ENCODE measurements around the gene TPR. TPM values are rescaled to one million over a fixed set of nuclear protein-coding genes. Genes with fewer than 3 reads are reported as not detected.

Gene TPR
- total RNA-seq = 43.4 and 62.9 TPM in 2 replicates

DNA sequence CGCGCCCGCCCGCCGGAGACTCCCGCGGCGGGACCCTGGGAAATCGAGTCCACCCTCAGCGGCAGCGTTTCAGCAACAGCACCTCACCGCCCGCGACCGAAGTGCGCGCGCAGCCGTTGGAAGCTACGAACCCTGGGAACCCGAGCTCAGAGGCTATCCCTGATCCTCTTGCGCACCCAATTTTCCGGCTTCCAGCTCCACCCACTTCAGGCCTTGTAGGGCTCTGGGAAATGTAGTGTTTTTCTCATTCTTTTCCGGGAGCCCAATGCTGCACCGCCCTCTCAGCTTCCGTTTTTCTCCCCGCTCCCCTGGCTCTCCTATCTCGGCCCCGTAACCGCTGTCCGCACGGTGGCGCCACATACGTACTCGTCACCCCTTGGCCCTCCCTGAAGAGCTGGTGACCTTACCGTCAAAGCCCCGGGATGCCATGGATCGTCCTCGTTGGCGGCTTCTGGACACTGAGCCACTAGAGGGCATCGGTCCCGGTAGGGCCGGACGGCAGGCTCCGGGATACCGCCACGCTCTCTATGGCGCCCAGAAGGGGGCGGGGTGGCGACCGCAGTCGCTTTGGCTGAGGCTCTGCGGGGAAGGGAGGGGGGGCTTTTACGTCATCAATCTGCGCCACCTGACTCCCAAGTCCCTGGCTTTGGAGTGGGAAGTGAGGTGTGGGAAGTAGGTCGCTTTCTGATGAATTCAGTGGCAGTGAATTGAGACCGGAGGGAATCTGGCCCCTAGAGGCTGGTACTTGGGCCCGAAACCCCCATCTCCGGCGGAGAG, at the start of gene TPR, which contains the start of gene ODR4:
TPR (minus strand) TSS at position 102 of the 777 bp plus-strand sequence. CDS start 225 bp downstream, outside the sequence.
ODR4 (plus strand) TSS at position 687 of the 777 bp plus-strand sequence. CDS start 3,948 bp downstream, outside the sequence.

DNA sequence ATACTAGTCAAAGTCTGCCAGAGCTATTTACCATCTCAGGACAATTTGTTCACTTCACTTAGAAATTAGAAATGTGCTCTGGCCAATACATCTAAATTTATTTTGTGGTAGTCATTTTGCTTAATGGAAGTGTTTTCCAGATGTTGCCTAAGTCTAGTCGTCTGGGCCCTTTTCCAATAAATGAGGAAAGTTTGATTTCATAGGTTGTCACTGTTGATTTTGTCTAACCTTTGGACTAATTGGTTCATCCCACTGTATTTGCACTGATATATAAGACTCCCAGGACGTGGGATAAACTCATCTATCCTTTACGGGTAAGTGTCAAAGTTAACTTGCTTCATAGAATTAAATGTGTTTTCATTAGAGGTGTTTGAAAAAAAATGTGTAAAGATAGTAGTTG, 79.1 kb downstream of the TPR start, which contains the start of gene PRG4:
PRG4 (plus strand) TSS at position 300 of the 400 bp plus-strand sequence.

Other genes starting within 250 kb of the TPR start
- gene PRG4, start 79.0 kb downstream of the TPR start, total RNA-seq = not detected in 2 replicates
- 22.2 and 27.3 TPM in 2 replicates for gene ODR4, start 585 bp upstream of the TPR start, total RNA-seq
- not detected in 2 replicates for gene PDC, start 85.9 kb upstream of the TPR start, total RNA-seq

Data from tracheal epithelial cell (primary cell).